Measurements from ENCODE around the gene VTI1A. TPM values are rescaled to one million over a fixed set of nuclear protein-coding genes. Genes with fewer than 3 reads are reported as not detected.

Gene VTI1A
- polyA plus RNA-seq, 1 of the 3 experiments (the other 2 are of a cell fraction), result 8.3 TPM

GRCh38 chr10:112465299-112465883 lies 18.4 kb downstream of the VTI1A start:
- Histone ChIP-seq H3K9me2 (no peaks in the 10 kb centered on the region), H3K4me1 (ENCODE audit: control insufficient read depth in 1 of 2, insufficient read depth in 2 of 2, low read depth in 1 of 2, low read length in 1 of 2) (no peaks in the 10 kb centered on the region), H3K27ac (ENCODE audit: low read depth in 2 of 2, low read length in 1 of 2) (no peak overlapping the region), H3K79me2 (ENCODE audit: insufficient read depth) (no peaks in the 10 kb centered on the region), H2AFZ (ENCODE audit: low read depth) (no peak overlapping the region), H3K4me3 (ENCODE audit: low read depth in 2 of 2, low read length in 1 of 2) (no peak overlapping the region), H3K9me3 (no peaks in the 10 kb centered on the region), H3K4me2 (no peak overlapping the region), H3K9ac (no peak overlapping the region), H3K36me3 (replicated peaks in 1 of 2; ENCODE audit: control insufficient read depth in 1 of 2, insufficient read depth in 2 of 2, low read length in 1 of 2) (peaks cover 42 to 44% of the 10 kb centered on the region in 2 experiments), H4K20me1 (ENCODE audit: insufficient read depth) (no peaks in the 10 kb centered on the region), H3F3A (replicated peaks; ENCODE audit: insufficient read depth) (no peaks in the 10 kb centered on the region), H3K27me3 (ENCODE audit: insufficient read depth) (no peaks in the 10 kb centered on the region)
- 89% methylated on average over 3 of the region's 3 CpGs for WGBS (ENCODE audit: low lambda C conversion rate)
- ChIA-PET CTCF (interaction anchor here (1.3 kb wide), 1 partner anchor 11 kb away, joined by 3 read pairs; no protein-coding TSS in a partner anchor), POLR2A (no interaction called here)
- TF ChIP-seq RXRA (IDR thresholded peaks at IDR 0.05; ENCODE audit: borderline replicate concordance, low read depth) (no peak), USF2 (IDR thresholded peaks at IDR 0.05; ENCODE audit: borderline replicate concordance, low read depth, low read length) (no peak), NFIC (IDR thresholded peaks at IDR 0.05; ENCODE audit: borderline replicate concordance) (no peak)
- no peak for DNase-seq

GRCh38 chr10:112466802-112467201 lies 19.8 kb downstream of the VTI1A start:
- POLR2A ChIA-PET, result no interaction called here
- no peak overlapping the region for H3K9ac ChIP-seq
- H3F3A ChIP-seq (replicated peaks; ENCODE audit: insufficient read depth), result no peaks in the 10 kb centered on the region
- no peaks in the 10 kb centered on the region for H3K79me2 ChIP-seq (ENCODE audit: insufficient read depth)
- H4K20me1 ChIP-seq (ENCODE audit: insufficient read depth), result no peaks in the 10 kb centered on the region
- 95% methylated on average over 3 of the region's 3 CpGs for WGBS (ENCODE audit: low lambda C conversion rate)
- CTCF ChIA-PET, result interaction anchor here (1.0 to 1.3 kb wide), 3 partner anchors 13 to 1055 kb away, joined by 3 to 4 read pairs (median 3); no protein-coding TSS in a partner anchor
- H3K4me3 ChIP-seq (ENCODE audit: low read depth in 2 of 2, low read length in 1 of 2), result no peak overlapping the region
- no peak for DNase-seq
- no peaks in the 10 kb centered on the region for H3K9me2 ChIP-seq
- no peaks in the 10 kb centered on the region for H3K27me3 ChIP-seq (ENCODE audit: insufficient read depth)
- no peak overlapping the region for H3K4me2 ChIP-seq
- H3K4me1 ChIP-seq (ENCODE audit: control insufficient read depth in 1 of 2, insufficient read depth in 2 of 2, low read depth in 1 of 2, low read length in 1 of 2), result no peaks in the 10 kb centered on the region
- TF ChIP-seq NFIC (IDR thresholded peaks at IDR 0.05; ENCODE audit: borderline replicate concordance), result no peak
- H3K9me3 ChIP-seq, result no peaks in the 10 kb centered on the region
- no peak overlapping the region for H2AFZ ChIP-seq (ENCODE audit: low read depth)
- H3K27ac ChIP-seq (ENCODE audit: low read depth in 2 of 2, low read length in 1 of 2), result no peak overlapping the region
- H3K36me3 ChIP-seq (replicated peaks in 1 of 2; ENCODE audit: control insufficient read depth in 1 of 2, insufficient read depth in 2 of 2, low read length in 1 of 2), result peaks cover 39 to 40% of the 10 kb centered on the region in 2 experiments

GRCh38 chr10:112467541-112468075 lies 20.6 kb downstream of the VTI1A start:
- POLR2A ChIA-PET, result no interaction called here
- TF ChIP-seq REST (IDR thresholded peaks at IDR 0.05; ENCODE audit: low read depth, low read length) (peak; percentile 90), GATA2 (CRISPR knock-in tag; IDR thresholded peaks at IDR 0.05) (no peak)
- DNase-seq, result no peak
- Histone ChIP-seq H3K4me1 (ENCODE audit: control insufficient read depth in 1 of 2, insufficient read depth in 2 of 2, low read depth in 1 of 2, low read length in 1 of 2) (peaks cover 0 to 2% of the 10 kb centered on the region in 2 experiments; a peak in 1 of 4 replicates), H3K9me3 (no peaks in the 10 kb centered on the region), H3K27ac (ENCODE audit: low read depth in 2 of 2, low read length in 1 of 2) (no peak overlapping the region), H3K4me3 (ENCODE audit: low read depth in 2 of 2, low read length in 1 of 2) (no peak overlapping the region), H3K27me3 (ENCODE audit: insufficient read depth) (no peaks in the 10 kb centered on the region), H4K20me1 (ENCODE audit: insufficient read depth) (no peaks in the 10 kb centered on the region), H3F3A (replicated peaks; ENCODE audit: insufficient read depth) (no peaks in the 10 kb centered on the region), H3K4me2 (no peak overlapping the region), H3K9ac (no peak overlapping the region), H3K79me2 (ENCODE audit: insufficient read depth) (no peaks in the 10 kb centered on the region), H3K36me3 (replicated peaks in 1 of 2; ENCODE audit: control insufficient read depth in 1 of 2, insufficient read depth in 2 of 2, low read length in 1 of 2) (peaks cover 38 to 39% of the 10 kb centered on the region in 2 experiments), H2AFZ (ENCODE audit: low read depth) (no peak overlapping the region), H3K9me2 (no peaks in the 10 kb centered on the region)
- 94% methylated on average over 1 of the region's 1 CpG for WGBS (ENCODE audit: low lambda C conversion rate)
- CTCF ChIA-PET, result interaction anchor here (1.0 to 1.3 kb wide), 3 partner anchors 14 to 1054 kb away, joined by 3 to 4 read pairs (median 3); no protein-coding TSS in a partner anchor
